ENCODE measurements around the gene SCD.

DNA sequence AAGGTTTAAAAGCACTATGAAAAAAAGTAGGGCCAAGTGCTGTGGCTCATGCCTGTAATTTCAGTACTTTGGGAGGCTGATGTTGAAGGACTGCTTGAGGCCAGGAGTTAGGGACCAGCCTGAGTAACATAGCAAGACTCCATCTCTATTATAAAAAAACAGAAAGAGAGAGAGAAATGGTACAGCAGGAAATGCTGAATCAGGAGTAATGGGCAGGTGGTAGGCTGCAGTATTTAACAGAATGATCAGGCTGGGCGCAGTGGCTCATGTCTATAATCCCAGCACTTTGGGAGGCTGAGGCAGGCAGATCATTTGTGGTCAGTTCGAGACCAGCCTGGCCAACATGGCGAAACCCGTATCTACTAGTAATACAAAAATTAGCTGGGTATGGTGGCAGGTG, 49.6 kb downstream of the SCD start:
- TF ChIP-seq, protein P1, sequence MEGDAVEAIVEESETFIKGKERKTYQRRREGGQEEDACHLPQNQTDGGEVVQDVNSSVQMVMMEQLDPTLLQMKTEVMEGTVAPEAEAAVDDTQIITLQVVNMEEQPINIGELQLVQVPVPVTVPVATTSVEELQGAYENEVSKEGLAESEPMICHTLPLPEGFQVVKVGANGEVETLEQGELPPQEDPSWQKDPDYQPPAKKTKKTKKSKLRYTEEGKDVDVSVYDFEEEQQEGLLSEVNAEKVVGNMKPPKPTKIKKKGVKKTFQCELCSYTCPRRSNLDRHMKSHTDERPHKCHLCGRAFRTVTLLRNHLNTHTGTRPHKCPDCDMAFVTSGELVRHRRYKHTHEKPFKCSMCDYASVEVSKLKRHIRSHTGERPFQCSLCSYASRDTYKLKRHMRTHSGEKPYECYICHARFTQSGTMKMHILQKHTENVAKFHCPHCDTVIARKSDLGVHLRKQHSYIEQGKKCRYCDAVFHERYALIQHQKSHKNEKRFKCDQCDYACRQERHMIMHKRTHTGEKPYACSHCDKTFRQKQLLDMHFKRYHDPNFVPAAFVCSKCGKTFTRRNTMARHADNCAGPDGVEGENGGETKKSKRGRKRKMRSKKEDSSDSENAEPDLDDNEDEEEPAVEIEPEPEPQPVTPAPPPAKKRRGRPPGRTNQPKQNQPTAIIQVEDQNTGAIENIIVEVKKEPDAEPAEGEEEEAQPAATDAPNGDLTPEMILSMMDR (IDR thresholded peaks at IDR 0.05; ENCODE audit: low read depth, low read length), result no peak
- TF ChIP-seq, protein P2, sequence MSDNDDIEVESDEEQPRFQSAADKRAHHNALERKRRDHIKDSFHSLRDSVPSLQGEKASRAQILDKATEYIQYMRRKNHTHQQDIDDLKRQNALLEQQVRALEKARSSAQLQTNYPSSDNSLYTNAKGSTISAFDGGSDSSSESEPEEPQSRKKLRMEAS (IDR thresholded peaks at IDR 0.05; ENCODE audit: low read depth, low read length), result no peak

Data from NB4 (cell line).